GM23338 (cell line): ENCODE data around the gene TOP1.

Experiments used
- EZH2 ChIP-seq: fragments of 200-600 bp; sonication (generic); IDR thresholded peaks from one replicate; pipeline ENCODE4 v1.8.0; 2017; ENCODE audit warnings: antibody characterized with exemption, mild to moderate bottlenecking, low read depth; ENCODE audit not compliant: unreplicated experiment
- POLR2AphosphoS5 ChIP-seq: IDR thresholded peaks from 2 replicates; pipeline ENCODE4 v1.6.1; 2016; ENCODE audit warnings: antibody characterized with exemption, low read depth
- ZNF331 ChIP-seq: fragments of 250-450 bp; sonication (Bioruptor Pico); IDR thresholded peaks from 2 replicates; pipeline ENCODE4 v1.5.0; 2020; ENCODE audit warnings: low read depth, mild to moderate bottlenecking, moderate library complexity
- TF ChIP-seq, protein P1 (sequence below), 2 experiments: fragments of 200-600 bp in 1 of 2; sonication (generic) in 1 of 2; conservative IDR thresholded peaks; 2 replicates each; pipeline versions ENCODE4 v1.5.1 to v1.6.1; 2016 to 2017; ENCODE audit warnings: antibody characterized with exemption in 2 of 2, low read depth in 2 of 2, mild to moderate bottlenecking in 2 of 2, moderate library complexity in 1 of 2
- TF ChIP-seq, protein P2 (sequence below): fragments of 250-450 bp; sonication (Bioruptor Pico); IDR thresholded peaks from 2 replicates; pipeline ENCODE4 v1.5.0; 2020; ENCODE audit warnings: mild to moderate bottlenecking, moderate library complexity
- TF ChIP-seq, protein P3 (sequence below): IDR thresholded peaks from one replicate; pipeline ENCODE4 v1.6.1; 2018; ENCODE audit warnings: antibody characterized with exemption; ENCODE audit not compliant: unreplicated experiment

DNA sequence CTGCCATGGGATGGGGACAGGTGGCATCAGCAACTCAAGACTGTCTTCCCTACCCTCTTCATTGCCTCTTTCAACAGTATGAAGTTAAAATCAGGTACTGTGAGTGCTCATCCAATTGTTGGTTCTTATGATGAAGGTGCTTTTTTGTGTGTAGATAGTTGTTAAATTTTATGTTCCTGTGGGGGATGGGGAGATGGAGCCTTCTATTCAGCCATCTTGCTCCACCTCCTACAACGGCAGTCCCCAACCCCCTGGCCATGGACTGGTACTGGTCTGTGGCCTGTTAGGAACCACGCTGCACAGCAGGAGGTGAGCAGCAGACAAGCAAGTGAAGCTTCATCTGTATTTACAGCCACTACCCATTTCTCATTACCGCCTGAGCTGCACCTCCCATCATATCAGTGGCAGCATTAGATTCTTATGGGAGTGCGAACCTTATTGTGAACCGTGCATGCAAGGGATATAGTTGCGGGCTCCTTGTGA lies 47.8 kb upstream of the TOP1 start:
- TF ChIP-seq ZNF331 (CRISPR knock-in tag) (no peak), EZH2 (no peak), POLR2AphosphoS5 (no peak)
- TF ChIP-seq, protein P1, sequence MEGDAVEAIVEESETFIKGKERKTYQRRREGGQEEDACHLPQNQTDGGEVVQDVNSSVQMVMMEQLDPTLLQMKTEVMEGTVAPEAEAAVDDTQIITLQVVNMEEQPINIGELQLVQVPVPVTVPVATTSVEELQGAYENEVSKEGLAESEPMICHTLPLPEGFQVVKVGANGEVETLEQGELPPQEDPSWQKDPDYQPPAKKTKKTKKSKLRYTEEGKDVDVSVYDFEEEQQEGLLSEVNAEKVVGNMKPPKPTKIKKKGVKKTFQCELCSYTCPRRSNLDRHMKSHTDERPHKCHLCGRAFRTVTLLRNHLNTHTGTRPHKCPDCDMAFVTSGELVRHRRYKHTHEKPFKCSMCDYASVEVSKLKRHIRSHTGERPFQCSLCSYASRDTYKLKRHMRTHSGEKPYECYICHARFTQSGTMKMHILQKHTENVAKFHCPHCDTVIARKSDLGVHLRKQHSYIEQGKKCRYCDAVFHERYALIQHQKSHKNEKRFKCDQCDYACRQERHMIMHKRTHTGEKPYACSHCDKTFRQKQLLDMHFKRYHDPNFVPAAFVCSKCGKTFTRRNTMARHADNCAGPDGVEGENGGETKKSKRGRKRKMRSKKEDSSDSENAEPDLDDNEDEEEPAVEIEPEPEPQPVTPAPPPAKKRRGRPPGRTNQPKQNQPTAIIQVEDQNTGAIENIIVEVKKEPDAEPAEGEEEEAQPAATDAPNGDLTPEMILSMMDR (conservative IDR thresholded peaks at IDR 0.05; ENCODE audit: low read depth in 2 of 2) = no peak
- TF ChIP-seq, protein P2, sequence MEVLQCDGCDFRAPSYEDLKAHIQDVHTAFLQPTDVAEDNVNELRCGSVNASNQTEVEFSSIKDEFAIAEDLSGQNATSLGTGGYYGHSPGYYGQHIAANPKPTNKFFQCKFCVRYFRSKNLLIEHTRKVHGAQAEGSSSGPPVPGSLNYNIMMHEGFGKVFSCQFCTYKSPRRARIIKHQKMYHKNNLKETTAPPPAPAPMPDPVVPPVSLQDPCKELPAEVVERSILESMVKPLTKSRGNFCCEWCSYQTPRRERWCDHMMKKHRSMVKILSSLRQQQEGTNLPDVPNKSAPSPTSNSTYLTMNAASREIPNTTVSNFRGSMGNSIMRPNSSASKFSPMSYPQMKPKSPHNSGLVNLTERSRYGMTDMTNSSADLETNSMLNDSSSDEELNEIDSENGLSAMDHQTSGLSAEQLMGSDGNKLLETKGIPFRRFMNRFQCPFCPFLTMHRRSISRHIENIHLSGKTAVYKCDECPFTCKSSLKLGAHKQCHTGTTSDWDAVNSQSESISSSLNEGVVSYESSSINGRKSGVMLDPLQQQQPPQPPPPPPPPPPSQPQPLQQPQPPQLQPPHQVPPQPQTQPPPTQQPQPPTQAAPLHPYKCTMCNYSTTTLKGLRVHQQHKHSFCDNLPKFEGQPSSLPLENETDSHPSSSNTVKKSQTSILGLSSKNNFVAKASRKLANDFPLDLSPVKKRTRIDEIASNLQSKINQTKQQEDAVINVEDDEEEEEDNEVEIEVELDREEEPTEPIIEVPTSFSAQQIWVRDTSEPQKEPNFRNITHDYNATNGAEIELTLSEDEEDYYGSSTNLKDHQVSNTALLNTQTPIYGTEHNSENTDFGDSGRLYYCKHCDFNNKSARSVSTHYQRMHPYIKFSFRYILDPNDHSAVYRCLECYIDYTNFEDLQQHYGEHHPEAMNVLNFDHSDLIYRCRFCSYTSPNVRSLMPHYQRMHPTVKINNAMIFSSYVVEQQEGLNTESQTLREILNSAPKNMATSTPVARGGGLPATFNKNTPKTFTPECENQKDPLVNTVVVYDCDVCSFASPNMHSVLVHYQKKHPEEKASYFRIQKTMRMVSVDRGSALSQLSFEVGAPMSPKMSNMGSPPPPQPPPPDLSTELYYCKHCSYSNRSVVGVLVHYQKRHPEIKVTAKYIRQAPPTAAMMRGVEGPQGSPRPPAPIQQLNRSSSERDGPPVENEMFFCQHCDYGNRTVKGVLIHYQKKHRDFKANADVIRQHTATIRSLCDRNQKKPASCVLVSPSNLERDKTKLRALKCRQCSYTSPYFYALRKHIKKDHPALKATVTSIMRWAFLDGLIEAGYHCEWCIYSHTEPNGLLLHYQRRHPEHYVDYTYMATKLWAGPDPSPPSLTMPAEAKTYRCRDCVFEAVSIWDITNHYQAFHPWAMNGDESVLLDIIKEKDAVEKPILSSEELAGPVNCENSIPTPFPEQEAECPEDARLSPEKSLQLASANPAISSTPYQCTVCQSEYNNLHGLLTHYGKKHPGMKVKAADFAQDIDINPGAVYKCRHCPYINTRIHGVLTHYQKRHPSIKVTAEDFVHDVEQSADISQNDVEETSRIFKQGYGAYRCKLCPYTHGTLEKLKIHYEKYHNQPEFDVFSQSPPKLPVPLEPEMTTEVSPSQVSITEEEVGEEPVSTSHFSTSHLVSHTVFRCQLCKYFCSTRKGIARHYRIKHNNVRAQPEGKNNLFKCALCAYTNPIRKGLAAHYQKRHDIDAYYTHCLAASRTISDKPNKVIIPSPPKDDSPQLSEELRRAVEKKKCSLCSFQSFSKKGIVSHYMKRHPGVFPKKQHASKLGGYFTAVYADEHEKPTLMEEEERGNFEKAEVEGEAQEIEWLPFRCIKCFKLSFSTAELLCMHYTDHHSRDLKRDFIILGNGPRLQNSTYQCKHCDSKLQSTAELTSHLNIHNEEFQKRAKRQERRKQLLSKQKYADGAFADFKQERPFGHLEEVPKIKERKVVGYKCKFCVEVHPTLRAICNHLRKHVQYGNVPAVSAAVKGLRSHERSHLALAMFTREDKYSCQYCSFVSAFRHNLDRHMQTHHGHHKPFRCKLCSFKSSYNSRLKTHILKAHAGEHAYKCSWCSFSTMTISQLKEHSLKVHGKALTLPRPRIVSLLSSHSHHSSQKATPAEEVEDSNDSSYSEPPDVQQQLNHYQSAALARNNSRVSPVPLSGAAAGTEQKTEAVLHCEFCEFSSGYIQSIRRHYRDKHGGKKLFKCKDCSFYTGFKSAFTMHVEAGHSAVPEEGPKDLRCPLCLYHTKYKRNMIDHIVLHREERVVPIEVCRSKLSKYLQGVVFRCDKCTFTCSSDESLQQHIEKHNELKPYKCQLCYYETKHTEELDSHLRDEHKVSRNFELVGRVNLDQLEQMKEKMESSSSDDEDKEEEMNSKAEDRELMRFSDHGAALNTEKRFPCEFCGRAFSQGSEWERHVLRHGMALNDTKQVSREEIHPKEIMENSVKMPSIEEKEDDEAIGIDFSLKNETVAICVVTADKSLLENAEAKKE = no peak
- TF ChIP-seq, protein P3, sequence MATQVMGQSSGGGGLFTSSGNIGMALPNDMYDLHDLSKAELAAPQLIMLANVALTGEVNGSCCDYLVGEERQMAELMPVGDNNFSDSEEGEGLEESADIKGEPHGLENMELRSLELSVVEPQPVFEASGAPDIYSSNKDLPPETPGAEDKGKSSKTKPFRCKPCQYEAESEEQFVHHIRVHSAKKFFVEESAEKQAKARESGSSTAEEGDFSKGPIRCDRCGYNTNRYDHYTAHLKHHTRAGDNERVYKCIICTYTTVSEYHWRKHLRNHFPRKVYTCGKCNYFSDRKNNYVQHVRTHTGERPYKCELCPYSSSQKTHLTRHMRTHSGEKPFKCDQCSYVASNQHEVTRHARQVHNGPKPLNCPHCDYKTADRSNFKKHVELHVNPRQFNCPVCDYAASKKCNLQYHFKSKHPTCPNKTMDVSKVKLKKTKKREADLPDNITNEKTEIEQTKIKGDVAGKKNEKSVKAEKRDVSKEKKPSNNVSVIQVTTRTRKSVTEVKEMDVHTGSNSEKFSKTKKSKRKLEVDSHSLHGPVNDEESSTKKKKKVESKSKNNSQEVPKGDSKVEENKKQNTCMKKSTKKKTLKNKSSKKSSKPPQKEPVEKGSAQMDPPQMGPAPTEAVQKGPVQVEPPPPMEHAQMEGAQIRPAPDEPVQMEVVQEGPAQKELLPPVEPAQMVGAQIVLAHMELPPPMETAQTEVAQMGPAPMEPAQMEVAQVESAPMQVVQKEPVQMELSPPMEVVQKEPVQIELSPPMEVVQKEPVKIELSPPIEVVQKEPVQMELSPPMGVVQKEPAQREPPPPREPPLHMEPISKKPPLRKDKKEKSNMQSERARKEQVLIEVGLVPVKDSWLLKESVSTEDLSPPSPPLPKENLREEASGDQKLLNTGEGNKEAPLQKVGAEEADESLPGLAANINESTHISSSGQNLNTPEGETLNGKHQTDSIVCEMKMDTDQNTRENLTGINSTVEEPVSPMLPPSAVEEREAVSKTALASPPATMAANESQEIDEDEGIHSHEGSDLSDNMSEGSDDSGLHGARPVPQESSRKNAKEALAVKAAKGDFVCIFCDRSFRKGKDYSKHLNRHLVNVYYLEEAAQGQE = no peak
